Measurements from ENCODE around the gene NBPF4. TPM values are rescaled to one million over a fixed set of nuclear protein-coding genes. Genes with fewer than 3 reads are reported as not detected.

NBPF4 gene
- total RNA-seq, 1 donor from 2014 or later: 0.18 TPM

DNA sequence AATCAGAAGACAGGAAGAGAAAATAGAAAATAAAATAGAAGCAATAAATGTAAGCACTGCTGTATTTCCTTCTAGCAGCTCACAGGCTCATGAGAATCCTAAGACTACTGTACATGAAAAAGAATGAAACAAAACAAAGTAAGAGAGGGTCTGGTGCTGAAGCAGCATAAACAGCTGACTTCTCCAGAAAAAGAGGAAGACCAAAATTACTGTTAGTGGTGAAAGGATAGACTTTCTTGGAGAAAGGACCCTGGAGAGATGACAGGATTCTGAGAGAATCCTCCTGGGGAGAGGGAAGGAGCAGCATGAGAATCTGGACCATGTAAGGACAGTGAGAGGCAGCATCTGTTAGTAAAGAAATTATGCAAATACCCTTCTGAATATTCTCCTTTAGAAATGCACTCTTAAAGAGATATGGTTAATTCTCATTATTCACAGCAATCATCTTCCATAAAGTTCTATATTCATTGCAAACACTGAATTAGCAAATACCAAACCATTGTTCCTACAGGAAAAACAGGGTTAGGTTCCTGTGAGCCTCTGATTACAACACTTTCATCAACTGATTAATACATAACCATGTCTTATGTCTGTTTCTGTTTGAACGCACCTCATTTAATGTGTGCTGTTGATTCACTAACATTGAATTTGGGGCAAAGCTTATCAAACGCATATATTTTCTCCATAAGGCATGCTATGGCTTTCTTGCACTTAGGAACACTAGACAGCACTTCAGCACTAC, 60.7 kb downstream of the NBPF4 start:
- no peak for DNase-seq (ENCODE audit: low spot score)
- no peak for ATAC-seq

DNA sequence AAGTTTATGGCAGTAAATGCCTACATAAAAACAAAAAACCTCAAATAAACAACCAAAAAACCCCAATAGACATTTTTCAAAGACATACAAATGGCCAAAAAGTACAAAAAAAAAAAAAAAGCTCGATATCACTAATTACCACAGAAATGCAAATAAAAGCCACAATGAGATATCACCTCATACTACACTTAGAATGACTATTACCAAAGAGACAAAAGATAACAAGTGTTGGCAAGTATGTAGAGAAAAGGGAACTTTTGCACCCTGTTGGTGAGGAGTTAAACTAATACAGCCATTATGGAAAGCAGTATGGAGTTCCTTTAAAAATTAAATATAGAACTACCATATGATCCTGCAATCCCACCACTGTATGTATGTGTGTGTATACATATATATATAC, 64.9 kb downstream of the NBPF4 start:
- ATAC-seq (no peak), DNase-seq (ENCODE audit: low spot score) (no peak)
- intact Hi-C loops (cut with DNase I): no loop called here

More for the DNA sequence above, 60.7 kb downstream of the NBPF4 start:
- intact Hi-C loops (cut with DNase I): no loop called here

Other genes starting within 250 kb of the NBPF4 start
- gene SLC25A24, start 43.7 kb downstream of the NBPF4 start, total RNA-seq: 25.8 TPM
- gene NBPF6, start 206.3 kb upstream of the NBPF4 start, total RNA-seq: not detected

Data from sciatic nerve (tissue), 2 donors.